ENCODE data around the gene OR10D3.
"Not testable (repeated sequence)": the region's sequence is repeated elsewhere in the genome, so short reads cannot be mapped to it uniquely, and the experiment has no call there.

OR10D3 gene, protein sequence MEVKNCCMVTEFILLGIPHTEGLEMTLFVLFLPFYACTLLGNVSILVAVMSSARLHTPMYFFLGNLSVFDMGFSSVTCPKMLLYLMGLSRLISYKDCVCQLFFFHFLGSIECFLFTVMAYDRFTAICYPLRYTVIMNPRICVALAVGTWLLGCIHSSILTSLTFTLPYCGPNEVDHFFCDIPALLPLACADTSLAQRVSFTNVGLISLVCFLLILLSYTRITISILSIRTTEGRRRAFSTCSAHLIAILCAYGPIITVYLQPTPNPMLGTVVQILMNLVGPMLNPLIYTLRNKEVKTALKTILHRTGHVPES

DNA sequence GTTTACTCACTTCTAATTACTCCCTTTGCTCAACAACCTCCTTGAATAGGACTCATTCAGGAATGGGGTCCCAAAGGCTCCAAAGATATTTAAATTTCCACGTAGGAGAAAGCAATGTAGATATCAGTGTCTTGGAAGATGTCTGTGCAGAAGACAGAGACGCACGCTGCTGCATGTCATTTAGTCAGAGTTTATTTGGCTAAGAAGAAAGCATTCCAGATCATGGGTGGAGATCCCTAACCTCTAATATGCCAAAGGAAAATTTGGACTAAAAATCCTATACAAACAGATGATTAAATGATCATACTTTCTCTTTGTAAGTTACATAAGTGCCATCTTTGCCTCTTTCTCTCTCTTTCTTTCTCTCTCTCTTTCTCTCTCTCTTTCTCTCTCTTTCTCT is at the start of gene OR10D3:
TSS of gene OR10D3 (plus strand) at position 278 of the 400 bp plus-strand sequence. CDS start 1,925 bp downstream, outside the sequence.
- DNase-seq (ENCODE audit: low read depth): no peak

DNA sequence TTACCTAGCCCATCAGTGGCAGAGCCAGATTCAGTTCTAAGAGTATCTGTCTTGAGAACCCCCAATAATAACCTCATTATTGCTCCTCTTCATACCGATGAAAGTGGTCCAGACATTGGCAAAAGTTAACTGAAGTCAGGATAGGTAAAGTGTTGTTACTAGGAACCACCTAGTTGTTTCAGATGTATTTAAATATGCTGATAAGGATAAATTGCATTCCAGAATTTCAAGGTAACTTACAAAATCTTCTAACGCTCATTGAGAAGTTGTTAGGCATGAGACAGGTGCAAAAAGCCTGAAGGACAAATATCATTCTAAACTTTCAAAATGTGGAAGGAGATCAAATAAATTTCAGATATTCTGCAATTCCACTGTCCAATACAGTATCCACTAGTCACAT is 40.1 kb upstream of the OR10D3 start:
- DNase-seq (ENCODE audit: low read depth): no peak

DNA sequence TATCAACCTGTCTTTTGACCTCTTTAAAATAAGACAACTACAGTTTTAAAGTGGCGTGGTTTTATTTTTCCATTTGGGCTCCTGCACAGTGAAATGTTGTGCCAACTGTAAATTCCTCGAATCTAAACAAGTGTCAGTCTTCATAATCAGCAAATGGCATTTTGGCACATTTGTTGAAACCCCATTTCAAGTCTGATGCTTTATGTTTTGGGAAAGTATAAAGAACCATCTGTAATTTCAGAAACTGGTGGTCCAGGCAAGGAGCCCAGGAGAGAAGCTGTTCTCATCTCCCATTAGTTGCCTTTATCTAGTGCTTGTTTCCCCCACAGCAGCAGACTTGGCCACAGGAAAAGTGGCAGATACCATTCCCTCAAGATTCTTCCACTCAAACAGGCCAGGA is 35.2 kb upstream of the OR10D3 start:
- no peak for DNase-seq (ENCODE audit: low read depth)

DNA sequence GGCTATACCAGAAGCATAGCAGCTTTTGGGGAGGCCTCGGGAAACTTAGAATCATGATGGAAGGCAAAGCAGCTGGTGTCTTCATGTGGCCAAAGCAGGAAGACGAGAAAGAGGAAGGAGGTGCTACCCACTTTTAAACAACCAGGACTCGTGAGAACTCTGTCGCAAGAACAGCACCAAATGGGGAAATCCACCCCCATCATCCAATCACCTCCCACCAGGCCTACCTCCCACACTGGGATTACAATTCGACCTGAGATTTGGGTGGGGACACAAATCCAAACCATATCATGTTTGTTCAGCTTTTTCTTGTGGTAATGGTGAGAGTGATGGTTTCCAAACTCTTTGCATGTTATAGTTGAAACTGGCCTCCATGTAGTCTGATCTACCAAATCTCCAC is 32.5 kb upstream of the OR10D3 start:
- no peak for DNase-seq (ENCODE audit: low read depth)

DNA sequence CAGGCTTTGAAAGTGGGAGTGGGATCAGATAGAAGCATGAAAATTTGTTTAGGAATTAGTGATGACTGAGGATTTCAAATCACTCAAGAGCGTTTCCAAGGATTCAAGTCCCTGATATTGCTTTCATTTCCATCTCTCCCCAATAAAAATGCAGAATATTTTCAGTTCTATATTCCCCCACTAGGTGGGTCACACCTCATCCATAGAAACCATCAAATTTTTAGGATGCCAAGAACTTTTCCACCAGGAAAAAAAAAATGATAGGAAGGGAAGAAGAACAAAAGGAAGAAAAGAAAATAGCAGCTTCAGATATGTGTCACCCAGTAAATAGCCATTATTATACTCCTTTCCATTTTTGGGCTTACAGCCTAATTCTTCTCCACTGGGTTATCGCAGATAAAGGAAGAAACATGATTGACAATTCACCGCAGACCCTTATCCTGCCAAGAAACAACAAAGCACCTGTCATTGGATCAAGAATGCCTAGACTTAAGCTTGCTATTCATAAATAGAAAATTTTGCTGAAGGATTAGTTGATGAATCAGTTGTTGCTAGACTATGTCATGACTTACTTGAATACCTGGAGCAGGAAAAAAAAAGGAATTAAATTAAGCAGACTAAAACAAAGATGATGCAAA is 30.3 kb upstream of the OR10D3 start:
- DNase-seq (ENCODE audit: low read depth): no peak

DNA sequence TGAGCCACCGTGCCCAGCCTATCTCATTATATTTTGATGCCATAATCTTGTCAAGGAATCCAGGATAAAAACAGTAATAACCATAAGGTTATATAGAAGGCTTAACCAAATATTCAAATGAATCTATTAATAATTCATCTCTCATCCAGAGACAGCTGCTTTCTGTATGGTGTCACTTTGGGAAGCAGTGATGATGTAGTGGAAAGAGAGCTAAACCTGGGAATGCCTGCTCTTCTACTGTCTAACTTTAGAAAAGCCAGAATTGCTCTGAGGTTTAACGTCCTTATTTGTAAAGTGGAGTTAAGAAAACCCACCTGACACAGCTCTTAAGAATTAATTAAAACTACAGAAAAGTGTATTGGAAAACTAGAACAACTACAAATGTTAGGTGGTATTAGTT is 29.3 kb upstream of the OR10D3 start:
- DNase-seq (ENCODE audit: low read depth): no peak

DNA sequence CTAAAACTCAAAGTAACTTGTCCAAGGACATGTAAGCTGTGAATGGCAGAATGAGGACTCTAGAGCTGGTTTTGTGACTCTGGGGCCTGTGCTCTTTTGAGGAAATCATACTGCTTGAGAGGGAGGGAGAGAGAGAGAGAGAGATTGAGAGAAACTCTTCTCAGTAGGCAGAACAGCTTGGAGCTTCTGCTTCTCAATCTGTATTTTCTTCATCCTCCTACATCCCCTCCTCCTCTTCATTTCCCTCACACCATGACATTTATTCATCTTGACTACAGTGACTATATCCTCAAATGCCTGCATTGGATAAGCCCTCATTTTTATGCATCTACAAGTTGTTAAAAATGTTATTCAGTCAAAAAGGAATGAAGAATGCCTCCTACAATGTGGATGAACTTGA is 23.7 kb upstream of the OR10D3 start:
- DNase-seq (ENCODE audit: low read depth): no peak

DNA sequence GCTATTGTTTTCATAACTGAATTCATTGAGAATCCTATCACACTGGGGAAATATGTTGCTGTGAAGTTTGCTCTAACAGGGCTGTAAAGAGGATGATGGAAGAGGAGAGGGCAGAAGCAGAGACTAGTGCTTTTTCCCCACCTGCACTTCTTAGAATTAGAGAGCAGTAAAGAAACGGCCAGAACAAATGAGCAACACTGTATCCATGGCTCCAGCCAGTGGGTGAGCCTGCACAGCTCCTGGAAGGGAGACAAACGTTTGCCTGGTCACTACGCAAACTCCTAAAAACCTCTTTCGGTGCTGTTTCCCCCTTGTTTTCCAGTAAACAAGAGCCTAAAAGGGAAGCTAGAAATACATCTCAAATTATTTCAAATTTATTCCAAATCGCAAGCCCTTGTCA is 22.2 kb upstream of the OR10D3 start:
- no peak for DNase-seq (ENCODE audit: low read depth)

DNA sequence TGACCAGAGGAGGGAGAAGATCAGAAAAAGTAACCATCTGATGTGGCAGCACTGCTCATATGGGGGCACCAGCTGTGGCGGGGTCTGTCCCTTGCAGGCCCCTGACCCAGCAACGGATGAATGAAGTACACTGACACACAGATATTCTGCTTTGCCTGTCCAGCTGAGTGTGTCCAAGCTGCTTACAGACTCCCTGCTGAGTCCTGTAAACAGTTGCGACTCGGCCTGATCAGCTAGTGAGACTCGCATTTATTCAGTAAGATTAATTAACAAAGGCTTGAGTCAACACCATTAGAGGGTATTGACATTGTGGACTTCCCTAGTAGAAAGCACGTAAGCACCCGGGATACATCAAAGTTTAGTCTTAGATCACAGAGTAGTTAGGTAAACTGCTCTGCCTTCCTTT is 15.3 kb upstream of the OR10D3 start:
- DNase-seq (ENCODE audit: low read depth): no peak

DNA sequence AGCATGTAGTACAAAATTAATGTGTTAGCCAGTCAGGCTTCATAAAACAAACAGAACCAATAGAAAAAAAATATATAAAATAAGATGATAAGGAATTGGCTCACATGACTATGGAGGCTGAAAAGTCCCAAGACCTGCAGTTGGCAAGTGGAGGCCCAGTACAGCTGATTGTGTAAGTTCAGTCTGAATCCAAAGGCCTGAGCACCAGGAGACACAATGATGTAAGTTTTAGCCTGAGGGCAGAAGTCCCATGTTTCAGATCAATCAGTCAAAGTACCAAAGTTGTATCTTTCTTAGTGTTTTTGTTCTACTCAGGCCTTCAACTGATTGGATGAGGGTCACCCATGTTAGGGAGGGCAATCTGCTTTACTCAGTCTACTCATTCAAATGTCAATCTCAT is 14.3 kb upstream of the OR10D3 start:
- no peak for DNase-seq (ENCODE audit: low read depth)

DNA sequence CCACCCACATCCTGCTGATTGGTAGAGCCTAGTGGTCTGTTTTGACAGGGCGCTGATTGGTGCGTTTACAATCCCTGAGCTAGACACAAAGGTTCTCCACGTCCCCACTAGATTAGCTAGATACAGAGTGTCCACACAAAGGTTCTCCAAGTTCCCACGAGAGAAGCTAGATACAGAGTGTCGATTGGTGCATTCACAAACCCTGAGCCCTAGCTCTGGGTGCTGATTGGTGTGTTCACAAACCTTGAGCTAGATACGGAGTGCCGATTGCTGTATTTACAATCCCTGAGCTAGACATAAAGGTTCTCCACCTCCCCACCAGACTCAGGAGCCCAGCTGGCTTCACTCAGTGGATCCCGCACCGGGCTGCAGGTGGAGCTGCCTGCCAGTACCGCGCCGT is 12.8 kb upstream of the OR10D3 start:
- not testable (repeated sequence) for DNase-seq (ENCODE audit: low read depth)

DNA sequence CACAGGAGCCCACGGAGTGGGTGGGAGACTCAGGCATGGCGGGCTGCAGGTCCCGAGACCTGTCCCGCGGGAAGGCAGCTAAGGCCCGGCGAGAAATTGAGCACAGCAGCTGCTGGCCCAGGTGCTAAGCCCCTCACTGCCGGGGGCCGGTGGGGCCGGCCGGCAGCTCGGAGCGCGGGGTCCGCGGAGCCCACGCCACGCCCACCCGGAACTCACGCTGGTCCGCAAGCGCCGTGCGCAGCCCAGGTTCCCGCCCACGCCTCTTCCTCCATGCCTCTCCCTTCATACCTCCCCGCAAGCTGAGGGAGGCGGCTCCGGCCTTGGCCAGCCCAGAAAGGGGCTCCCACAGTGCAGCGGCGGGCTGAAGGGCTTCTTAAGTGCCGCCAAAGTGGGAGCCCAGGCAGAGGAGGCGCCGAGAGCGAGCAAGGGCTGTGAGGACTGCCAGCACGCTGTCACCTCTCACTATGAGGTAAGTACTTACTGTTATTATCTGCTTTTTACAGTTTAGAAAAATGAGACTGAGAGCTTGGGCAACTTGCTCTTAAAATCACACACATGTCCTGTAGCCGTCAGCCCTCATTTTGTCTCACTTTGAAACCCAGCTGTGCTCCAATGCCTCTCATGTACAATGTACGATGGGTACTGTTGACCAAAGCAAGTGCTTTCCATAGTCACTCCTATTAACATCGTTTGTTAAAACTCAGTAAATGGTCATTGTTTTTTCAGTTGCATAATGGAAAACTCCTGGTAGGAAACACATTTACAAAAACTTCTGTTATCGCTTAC is 12.2 kb upstream of the OR10D3 start:
- DNase-seq (ENCODE audit: low read depth): no peak

DNA sequence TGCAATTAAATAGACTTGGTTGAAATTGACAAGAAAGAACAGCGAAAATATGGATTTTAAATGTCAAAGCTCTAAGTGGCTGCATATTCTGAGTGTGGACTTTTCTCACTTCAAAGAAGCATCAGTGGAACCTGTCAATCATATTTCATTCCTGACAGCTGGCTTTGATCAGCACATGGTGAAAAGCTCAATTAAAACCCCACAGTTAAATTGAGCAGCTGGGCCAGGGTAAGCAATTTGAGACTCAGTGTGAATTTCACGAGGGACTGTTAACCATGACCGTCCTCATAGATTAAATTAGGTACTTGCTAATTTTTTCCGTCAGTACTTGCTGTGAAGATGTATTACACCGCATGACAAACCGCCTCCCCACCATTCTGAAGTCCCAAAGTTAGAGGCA is 11.0 kb upstream of the OR10D3 start:
- no peak for DNase-seq (ENCODE audit: low read depth)

DNA sequence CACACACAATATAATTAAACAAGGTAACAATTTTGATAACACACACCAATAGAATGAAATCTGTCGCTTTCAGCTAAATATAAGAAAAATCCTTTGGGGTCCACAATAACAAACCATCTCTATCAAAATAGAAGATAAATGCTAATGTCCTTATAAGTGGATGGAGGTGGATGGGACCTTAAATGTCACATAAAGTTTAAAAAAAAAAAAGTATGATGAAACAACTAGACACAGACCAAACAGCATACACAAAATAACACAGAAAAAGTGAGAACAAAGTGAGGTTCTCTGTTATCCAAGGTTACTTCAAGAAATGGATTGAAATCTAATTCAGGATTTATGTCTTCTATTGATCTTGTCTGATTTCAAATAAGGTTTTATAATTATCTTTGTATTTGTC is 10.5 kb upstream of the OR10D3 start:
- DNase-seq (ENCODE audit: low read depth): no peak

DNA sequence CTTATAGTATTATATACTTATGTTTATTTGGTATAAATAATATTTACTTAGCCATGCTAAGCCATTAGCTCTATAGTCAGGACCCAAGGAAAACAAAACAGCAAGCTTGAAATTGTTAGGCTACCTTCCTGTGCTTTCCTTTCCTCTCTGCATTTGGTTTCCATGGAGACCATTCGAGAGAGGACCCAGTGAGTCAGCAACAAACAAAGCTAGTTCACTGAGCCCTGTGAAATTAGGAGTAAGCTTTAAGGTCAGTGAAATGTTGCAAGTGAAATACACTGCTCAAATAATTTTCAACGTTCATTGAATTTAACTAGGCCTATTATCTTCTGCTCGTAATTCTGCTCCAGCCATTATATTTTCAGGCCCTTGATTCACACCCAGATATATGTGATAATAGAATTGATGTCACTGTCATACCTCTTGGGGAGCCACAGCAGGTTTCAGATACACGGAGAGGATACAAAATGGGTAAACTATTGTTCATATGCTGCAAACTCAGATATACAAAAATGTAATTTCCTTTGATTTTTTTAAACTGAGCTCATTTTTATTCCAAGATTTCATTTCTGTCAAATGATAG is 9.1 kb upstream of the OR10D3 start:
- DNase-seq (ENCODE audit: low read depth): peak; percentile 77

DNA sequence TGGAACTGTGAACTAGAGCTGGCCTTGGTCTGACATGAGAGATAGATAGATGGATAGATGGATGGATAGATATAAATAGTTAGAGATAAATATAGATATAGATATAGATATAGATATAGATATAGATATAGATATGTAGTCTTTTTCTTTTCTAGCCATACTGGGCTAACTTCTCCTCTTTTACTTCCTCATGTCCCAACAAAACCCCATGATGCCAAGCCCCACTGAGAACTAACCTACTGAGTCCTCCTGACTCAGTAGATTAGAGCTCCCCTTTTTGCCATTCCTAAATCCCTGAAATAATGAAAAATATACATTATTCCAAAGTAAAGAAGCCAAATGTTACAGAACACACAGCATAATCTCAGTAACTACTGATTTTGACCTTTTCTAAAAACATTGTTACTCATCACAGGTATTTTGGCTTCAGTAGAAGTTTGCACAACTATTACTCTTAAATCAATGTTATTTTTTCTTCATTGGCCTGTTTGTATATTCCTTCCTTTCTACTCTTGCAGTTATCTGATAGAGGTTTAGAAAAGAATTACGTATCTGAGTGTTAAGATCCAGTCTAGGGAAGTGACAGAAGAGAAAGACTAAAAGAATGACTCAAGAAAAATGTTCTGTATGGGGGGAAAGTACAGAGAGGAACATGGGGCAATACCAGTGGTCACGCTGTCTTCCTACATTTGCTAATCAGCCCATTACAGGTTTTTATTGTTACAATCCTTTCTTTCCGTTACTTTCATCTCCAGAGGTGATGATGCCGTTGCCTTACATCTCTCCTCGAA is 6.0 kb upstream of the OR10D3 start:
- DNase-seq (ENCODE audit: low read depth): no peak

DNA sequence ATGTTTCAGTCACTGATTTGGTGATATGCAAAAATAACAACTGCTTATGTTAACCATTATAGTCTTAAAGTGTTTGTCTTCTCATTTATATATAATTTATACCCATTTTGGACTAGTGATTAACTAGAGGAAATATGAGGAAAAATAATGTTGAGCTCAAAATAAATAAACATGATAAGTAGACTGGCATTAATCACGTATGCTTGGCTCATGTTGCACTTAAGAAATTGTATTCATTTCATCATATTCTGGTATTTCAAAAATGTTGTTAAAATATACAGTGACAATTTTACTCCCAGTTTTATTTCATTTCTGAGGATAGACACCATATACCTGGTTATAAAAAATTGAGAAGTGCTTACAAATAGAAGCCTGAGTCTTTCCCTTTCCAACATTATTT is 3.8 kb upstream of the OR10D3 start:
- peak; percentile 48 for DNase-seq (ENCODE audit: low read depth)

DNA sequence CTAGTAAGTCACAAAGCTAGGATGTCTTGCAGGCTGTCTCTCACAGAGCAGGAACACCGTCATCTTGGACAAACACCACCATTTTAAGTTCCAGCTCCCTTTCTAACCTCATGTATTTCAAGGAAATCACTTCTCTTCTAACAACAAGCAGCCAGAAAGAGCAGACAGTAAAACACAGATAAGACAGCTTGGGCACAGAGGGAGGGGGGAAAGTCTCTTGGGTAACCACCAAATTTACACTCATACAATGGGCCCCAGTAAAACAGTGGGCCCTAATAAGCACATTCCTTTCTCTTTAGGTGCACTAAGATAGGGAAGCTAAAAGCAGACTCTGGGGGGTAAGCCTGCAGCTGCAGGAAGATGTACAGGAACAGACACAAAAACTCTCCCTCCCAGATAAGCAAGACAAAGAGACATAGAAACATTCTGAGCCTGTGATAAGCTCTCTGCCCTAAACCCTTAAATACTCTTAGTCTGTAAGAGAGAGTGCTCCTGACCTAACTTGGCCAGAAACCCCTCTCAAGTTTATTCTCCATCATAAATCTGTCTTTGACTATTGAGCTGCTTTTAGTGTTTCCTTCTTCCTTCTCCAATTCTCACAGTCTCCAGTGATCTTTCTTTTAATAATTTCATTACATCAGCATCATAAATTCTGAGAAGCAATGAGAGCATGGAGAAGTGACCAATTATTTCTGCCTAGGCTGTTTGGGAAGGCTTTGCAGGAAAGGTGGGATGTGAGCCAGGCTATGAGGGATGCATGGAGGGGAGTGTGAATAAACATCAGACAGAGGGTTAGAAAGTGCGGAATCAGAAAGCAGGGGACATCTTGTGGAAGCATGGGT is 7.4 kb downstream of the OR10D3 start:
- DNase-seq (ENCODE audit: low read depth): no peak

DNA sequence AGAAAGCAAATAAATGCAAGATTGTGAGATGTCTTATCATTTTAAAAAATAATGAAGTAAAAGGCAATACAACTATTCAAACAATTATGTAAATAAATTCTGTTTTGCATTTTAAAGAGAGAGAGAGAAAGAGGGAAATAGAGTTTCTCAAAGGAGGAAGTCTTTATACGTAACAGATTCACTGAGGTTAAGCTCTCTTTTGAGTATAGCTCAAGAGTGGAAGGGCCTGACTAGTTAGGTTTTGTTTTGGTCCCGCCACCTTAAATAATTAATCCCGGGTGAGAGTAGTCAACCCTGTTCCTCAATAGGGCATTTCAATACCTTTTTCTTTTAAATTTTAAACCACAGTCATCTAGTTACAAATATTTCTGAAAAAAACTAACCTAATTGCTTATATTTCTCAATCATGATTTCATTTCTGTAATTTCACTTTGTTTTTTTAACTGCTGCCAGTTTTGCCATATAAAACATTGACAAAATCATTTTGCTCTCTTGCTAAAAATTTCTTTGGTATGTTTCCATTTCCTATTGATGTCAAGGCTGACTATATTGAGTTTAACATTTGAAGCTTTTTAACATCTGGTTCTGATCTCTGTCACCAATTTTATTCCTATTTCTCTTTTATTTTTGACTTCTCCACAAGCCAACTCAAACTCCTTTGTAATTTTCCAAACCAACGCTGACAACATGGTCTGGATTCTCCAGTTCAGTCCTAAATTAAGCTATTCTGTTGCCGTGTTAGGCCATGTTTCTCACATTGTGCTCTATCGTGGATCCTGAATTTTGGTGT is 10.3 kb downstream of the OR10D3 start:
- DNase-seq (ENCODE audit: low read depth): peak; percentile 63

Data from fibroblast of gingiva (primary cell).